ENCODE results near the gene PLEKHG3. TPM values are rescaled to one million over a fixed set of nuclear protein-coding genes. Genes with fewer than 3 reads are reported as not detected.

Gene PLEKHG3
- total RNA-seq, 1 donor from 2014 or later = 5.5 TPM

- Mint-ChIP-seq H3K36me3 (ENCODE audit: low read depth) (no peaks in the 10 kb centered on the region), H3K9me3 (no peaks in the 10 kb centered on the region), H3K4me1 (ENCODE audit: low read depth) (peaks cover 49% of the 10 kb centered on the region), H3K27ac (no peak overlapping the region), H3K27me3 (ENCODE audit: insufficient read depth) (peaks cover 24% of the 10 kb centered on the region), H3K4me3 (no peak overlapping the region)
- intact Hi-C loops (cut with micrococcal nuclease) = no loop called here
- DNase-seq (ENCODE audit: low spot score) = no peak
These were observed 11.8 kb upstream of the PLEKHG3 start for GRCh38 chr14:64692189-64692985.

- Mint-ChIP-seq H3K9me3 (no peaks in the 10 kb centered on the region), H3K36me3 (ENCODE audit: low read depth) (no peaks in the 10 kb centered on the region), H3K27ac (no peak overlapping the region), H3K4me3 (no peak overlapping the region), H3K27me3 (ENCODE audit: insufficient read depth) (peaks cover 31% of the 10 kb centered on the region), H3K4me1 (ENCODE audit: low read depth) (peaks cover 55% of the 10 kb centered on the region)
- intact Hi-C loops (cut with micrococcal nuclease) = no loop called here
- no peak for DNase-seq (ENCODE audit: low spot score)
These were observed 11.0 kb upstream of the PLEKHG3 start for GRCh38 chr14:64692986-64693809.

GRCh38 chr14:64693810-64694165 is 10.4 kb upstream of the PLEKHG3 start:
- Mint-ChIP-seq H3K27me3 (ENCODE audit: insufficient read depth) (peaks cover 34% of the 10 kb centered on the region), H3K27ac (no peak overlapping the region), H3K4me1 (ENCODE audit: low read depth) (peaks cover 55% of the 10 kb centered on the region), H3K4me3 (no peak overlapping the region), H3K9me3 (no peaks in the 10 kb centered on the region), H3K36me3 (ENCODE audit: low read depth) (no peaks in the 10 kb centered on the region)
- intact Hi-C loops (cut with micrococcal nuclease) = no loop called here
- DNase-seq (ENCODE audit: low spot score) = no peak

- no peak for DNase-seq (ENCODE audit: low spot score)
- peaks cover 55% of the 10 kb centered on the region for H3K4me1 Mint-ChIP-seq (ENCODE audit: low read depth)
- intact Hi-C loops (cut with micrococcal nuclease) = no loop called here
- no peak overlapping the region for H3K4me3 Mint-ChIP-seq
- H3K27me3 Mint-ChIP-seq (ENCODE audit: insufficient read depth) = peaks cover 34% of the 10 kb centered on the region
- no peak overlapping the region for H3K27ac Mint-ChIP-seq
- H3K36me3 Mint-ChIP-seq (ENCODE audit: low read depth) = peaks cover under 1% of the 10 kb centered on the region
- no peaks in the 10 kb centered on the region for H3K9me3 Mint-ChIP-seq
These were observed 9.2 kb upstream of the PLEKHG3 start for GRCh38 chr14:64695071-64695470.

- H3K27ac Mint-ChIP-seq = no peak overlapping the region
- intact Hi-C loops (cut with micrococcal nuclease) = no loop called here
- H3K27me3 Mint-ChIP-seq (ENCODE audit: insufficient read depth) = peaks cover 43% of the 10 kb centered on the region
- peaks cover 58% of the 10 kb centered on the region for H3K4me1 Mint-ChIP-seq (ENCODE audit: low read depth)
- H3K9me3 Mint-ChIP-seq = no peaks in the 10 kb centered on the region
- H3K36me3 Mint-ChIP-seq (ENCODE audit: low read depth) = peaks cover 2% of the 10 kb centered on the region
- H3K4me3 Mint-ChIP-seq = no peak overlapping the region
- no peak for DNase-seq (ENCODE audit: low spot score)
These were observed 7.8 kb upstream of the PLEKHG3 start for GRCh38 chr14:64696355-64696857.

GRCh38 chr14:64698903-64699302 is 5.3 kb upstream of the PLEKHG3 start:
- peaks cover 69% of the 10 kb centered on the region for H3K4me1 Mint-ChIP-seq (ENCODE audit: low read depth)
- intact Hi-C loops (cut with micrococcal nuclease) = no loop called here
- H3K27ac Mint-ChIP-seq = no peak overlapping the region
- peak overlapping the region; percentile 19 for H3K4me3 Mint-ChIP-seq
- DNase-seq (ENCODE audit: low spot score) = no peak
- H3K36me3 Mint-ChIP-seq (ENCODE audit: low read depth) = peaks cover 2% of the 10 kb centered on the region
- peaks cover 59% of the 10 kb centered on the region for H3K27me3 Mint-ChIP-seq (ENCODE audit: insufficient read depth)
- H3K9me3 Mint-ChIP-seq = no peaks in the 10 kb centered on the region

GRCh38 chr14:64700290-64700689 is 3.9 kb upstream of the PLEKHG3 start:
- Mint-ChIP-seq H3K9me3 (no peaks in the 10 kb centered on the region), H3K4me3 (no peak overlapping the region), H3K27ac (no peak overlapping the region), H3K36me3 (ENCODE audit: low read depth) (peaks cover 2% of the 10 kb centered on the region), H3K27me3 (ENCODE audit: insufficient read depth) (peaks cover 54% of the 10 kb centered on the region), H3K4me1 (ENCODE audit: low read depth) (peaks cover 65% of the 10 kb centered on the region)
- intact Hi-C loops (cut with micrococcal nuclease) = no loop called here
- no peak for DNase-seq (ENCODE audit: low spot score)

- Mint-ChIP-seq H3K4me1 (ENCODE audit: low read depth) (peaks cover 69% of the 10 kb centered on the region), H3K36me3 (ENCODE audit: low read depth) (peaks cover 2% of the 10 kb centered on the region), H3K9me3 (no peaks in the 10 kb centered on the region), H3K27ac (no peak overlapping the region), H3K4me3 (no peak overlapping the region), H3K27me3 (ENCODE audit: insufficient read depth) (peaks cover 57% of the 10 kb centered on the region)
- DNase-seq (ENCODE audit: low spot score) = no peak
- intact Hi-C loops (cut with micrococcal nuclease) = no loop called here
These were observed 3.3 kb upstream of the PLEKHG3 start for GRCh38 chr14:64700894-64701293.

GRCh38 chr14:64701660-64702059 is 2.6 kb upstream of the PLEKHG3 start:
- Mint-ChIP-seq H3K9me3 (no peaks in the 10 kb centered on the region), H3K4me3 (no peak overlapping the region), H3K27ac (no peak overlapping the region), H3K27me3 (ENCODE audit: insufficient read depth) (peaks cover 59% of the 10 kb centered on the region), H3K4me1 (ENCODE audit: low read depth) (peaks cover 68% of the 10 kb centered on the region), H3K36me3 (ENCODE audit: low read depth) (peaks cover 2% of the 10 kb centered on the region)
- intact Hi-C loops (cut with micrococcal nuclease) = no loop called here
- no peak for DNase-seq (ENCODE audit: low spot score)

- no peak overlapping the region for H3K27ac Mint-ChIP-seq
- peak overlapping the region; percentile 71 for H3K4me3 Mint-ChIP-seq
- peaks cover 2% of the 10 kb centered on the region for H3K36me3 Mint-ChIP-seq (ENCODE audit: low read depth)
- intact Hi-C loops (cut with micrococcal nuclease) = no loop called here
- peaks cover 52% of the 10 kb centered on the region for H3K27me3 Mint-ChIP-seq (ENCODE audit: insufficient read depth)
- no peak for DNase-seq (ENCODE audit: low spot score)
- H3K9me3 Mint-ChIP-seq = no peaks in the 10 kb centered on the region
- H3K4me1 Mint-ChIP-seq (ENCODE audit: low read depth) = peaks cover 71% of the 10 kb centered on the region
These were observed 1.5 kb upstream of the PLEKHG3 start for GRCh38 chr14:64702493-64703394.

- intact Hi-C loops (cut with micrococcal nuclease) = no loop called here
- Mint-ChIP-seq H3K27me3 (ENCODE audit: insufficient read depth) (peaks cover 47% of the 10 kb centered on the region), H3K27ac (no peak overlapping the region)
These were observed 655 bp upstream of the PLEKHG3 start for GRCh38 chr14:64703395-64704142.

More at GRCh38 chr14:64703395-64704142, 655 bp upstream of the PLEKHG3 start:
- Mint-ChIP-seq H3K36me3 (ENCODE audit: low read depth) (peaks cover 2% of the 10 kb centered on the region), H3K9me3 (no peaks in the 10 kb centered on the region), H3K4me3 (peak overlapping the region; percentile 71), H3K4me1 (ENCODE audit: low read depth) (peaks cover 71% of the 10 kb centered on the region)
- no peak for DNase-seq (ENCODE audit: low spot score)

Measured in activated T-helper 1 cell treated with anti-CD3 and anti-CD28 coated beads, Interleukin-12 subunit alpha, Interleukin-12 subunit beta, Interleukin-2, Interleukin-4 antibody, amounts not matched to agents 30 ng/mL and 10 ng/mL and 1 ng/mL, durations not matched to agents 14 hours and 24 hours and 36 hours (primary cell).